ENCODE results near the gene FGFRL1.

Gene FGFRL1

DNA sequence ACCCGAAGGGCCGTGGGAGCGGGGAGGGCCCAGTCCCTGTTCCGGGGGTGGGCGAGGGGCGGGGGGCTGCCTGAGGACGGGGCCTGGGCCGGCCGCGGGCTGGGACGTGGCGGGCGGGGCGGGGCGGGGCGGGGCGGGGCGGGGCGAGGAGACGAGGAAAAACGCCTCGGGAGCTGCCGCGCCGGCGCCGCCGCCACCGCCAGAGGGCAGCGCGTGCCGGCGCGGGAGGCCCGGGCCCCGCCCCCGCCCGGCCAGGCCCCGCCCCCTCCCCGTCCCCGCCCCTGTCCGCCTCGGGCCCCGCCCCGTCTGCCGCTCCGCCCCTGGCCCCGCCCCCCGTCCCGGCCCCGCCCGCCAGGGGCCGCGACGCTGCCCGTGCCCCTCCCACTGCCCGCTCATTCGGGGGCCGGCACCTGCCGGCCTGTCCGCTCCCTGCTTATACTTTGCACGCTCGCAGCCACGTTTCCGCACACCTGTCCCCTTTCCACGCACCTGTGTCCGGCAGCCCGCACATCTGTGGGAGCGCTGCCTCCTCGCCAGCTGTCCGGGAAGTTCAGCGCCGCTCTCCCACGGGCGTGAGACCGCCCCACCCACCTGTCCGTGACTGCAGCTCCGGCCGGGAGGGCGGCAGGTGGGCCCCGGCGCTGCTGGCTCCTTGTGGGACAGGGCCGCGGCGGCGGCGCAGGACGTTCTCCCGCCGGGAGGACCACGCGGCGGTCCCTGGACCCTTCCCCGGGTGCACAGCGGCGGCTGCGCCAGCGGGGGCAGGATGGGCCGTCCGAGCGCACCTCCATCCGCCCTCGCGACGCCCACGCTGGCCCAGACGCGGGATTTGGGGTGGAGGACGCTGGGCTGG, 1.7 kb upstream of the FGFRL1 start:
- peak; percentile 92 for DNase-seq

GRCh38 chr4:1010395-1011021, 918 bp upstream of the FGFRL1 start:
- DNase-seq: peak; percentile 86

DNA sequence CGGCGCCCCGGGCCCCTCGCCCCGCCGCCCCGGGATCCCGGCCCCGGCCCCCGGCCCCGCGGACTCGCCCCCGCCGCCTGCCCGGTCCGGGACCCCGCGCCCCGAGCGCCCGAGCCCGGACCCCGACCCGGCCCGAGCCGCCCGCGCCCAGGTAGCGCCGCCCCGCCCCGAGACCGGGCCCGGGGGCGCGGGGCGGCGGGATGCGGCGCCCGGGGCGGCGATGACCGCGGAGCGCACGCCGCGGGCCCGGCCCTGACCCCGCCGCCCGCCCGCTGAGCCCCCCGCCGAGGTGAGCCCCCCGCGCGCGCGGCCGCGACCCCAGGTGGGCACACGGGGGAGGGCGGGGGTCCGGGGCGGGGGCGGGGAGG, 224 bp downstream of the FGFRL1 start:
- no peak for DNase-seq

- DNase-seq: peak; percentile 70
These were observed 761 bp downstream of the FGFRL1 start for GRCh38 chr4:1012034-1012739.

GRCh38 chr4:1013225-1014073, 2.0 kb downstream of the FGFRL1 start:
- DNase-seq: no peak

GRCh38 chr4:1014291-1015167, 3.1 kb downstream of the FGFRL1 start:
- DNase-seq: no peak

DNA sequence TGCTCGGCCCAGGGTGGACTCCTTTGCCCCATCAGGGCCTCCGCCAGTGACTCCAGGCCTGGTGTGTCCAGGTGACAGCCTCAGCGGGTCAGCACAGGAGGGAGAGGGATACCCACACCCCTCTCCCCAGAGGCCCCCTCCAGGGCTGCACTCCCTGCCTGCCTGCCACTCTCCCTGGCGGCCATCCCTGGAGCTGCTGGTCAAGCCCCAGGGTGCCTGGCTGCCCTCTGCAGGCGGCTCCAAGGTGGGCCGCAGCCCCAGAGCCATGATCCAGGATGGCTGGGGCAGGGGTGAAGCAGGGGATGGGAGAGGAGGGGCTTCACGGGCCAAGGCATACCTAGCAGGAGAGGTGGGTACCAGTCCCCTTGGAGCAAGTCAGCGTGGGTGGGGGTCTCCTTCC, 3.8 kb downstream of the FGFRL1 start:
- no peak for DNase-seq

DNA sequence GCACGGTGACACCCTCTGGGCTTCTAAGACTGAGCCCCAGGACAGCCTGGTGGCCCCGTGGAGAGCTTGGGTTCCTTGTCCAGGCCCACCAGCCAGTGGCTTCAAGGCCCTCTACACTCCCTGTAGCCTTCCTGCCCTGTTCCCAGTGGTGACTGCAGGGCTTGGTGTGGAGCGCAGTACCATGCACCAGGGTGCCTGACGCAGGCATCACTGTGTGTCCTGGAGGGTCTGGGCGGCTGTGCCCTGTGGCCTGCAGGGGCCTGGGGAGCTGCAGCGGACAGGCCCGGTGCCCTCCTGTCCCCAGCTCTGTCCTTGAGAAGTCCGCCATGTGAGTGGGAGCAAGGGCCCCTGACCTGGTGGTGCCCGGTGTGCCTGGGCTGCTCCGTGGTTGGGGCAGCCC, 4.3 kb downstream of the FGFRL1 start:
- no peak for DNase-seq

GRCh38 chr4:1017211-1017610, 5.8 kb downstream of the FGFRL1 start:
- no peak for DNase-seq

- DNase-seq: no peak
These were observed 6.3 kb downstream of the FGFRL1 start for GRCh38 chr4:1017706-1018105.

DNA sequence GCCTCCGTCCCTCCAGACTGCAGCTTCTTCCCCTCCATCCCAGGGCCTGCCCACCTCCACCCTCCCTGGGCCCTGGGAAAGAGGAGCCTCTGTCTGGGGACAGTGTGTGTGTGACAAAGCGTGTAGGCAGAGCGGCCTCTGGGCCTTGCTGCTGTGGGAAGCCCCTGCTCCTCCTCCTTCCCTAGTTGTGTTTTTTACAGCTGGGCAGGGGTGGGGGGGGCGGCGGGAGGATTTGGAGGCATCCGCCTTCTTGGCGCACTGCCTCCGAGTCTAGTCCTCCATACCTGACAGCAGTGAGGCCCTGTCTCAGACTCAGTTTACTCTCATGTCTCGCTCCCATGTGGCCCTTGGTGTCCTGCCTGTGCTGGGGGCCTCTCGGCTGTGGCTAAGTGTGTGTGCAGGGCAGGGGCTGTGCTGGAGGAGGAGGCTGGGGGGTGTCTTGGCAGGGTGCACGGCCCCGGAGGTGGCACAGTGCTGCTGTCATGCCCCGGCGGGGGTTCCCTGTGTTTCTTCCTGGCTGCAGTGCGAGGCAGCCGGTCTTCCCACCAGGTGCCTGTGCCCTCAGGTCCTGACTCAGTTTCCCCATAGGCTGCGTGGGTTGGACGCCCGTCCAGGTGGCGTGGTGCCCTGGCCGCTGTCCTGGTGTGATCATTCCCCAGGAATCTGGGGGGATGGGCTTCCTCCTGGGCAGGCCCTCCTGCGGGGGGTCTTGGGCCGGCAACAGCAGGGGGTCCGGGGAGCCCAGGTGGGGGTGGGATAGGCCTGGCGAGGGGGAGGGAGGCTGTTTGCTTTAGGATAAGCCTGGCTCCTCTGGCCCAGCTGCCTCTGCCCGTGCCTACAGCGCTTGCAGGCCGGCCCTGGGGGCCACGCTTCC, 7.0 kb downstream of the FGFRL1 start:
- DNase-seq: no peak

DNA sequence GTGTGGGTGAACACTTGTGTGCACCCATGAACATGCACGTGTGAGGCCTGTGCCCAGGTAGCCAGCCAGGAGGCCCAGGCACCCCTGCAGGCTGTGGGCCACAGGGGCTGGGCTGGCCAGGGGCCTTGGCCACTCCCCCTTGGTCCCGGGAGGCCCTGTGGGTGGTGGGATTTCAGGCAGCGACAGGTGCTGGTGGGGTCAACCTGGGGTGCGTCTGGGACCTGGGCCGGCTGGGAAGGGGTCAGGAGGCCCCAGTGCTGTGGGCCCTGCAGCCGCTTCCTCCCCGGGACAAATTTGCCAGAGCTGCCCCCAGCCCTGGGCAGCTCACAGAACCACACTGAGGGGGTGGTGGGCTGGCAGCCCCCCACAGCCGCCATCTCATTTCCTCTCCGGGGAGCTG, 7.9 kb downstream of the FGFRL1 start:
- no peak for DNase-seq

DNA sequence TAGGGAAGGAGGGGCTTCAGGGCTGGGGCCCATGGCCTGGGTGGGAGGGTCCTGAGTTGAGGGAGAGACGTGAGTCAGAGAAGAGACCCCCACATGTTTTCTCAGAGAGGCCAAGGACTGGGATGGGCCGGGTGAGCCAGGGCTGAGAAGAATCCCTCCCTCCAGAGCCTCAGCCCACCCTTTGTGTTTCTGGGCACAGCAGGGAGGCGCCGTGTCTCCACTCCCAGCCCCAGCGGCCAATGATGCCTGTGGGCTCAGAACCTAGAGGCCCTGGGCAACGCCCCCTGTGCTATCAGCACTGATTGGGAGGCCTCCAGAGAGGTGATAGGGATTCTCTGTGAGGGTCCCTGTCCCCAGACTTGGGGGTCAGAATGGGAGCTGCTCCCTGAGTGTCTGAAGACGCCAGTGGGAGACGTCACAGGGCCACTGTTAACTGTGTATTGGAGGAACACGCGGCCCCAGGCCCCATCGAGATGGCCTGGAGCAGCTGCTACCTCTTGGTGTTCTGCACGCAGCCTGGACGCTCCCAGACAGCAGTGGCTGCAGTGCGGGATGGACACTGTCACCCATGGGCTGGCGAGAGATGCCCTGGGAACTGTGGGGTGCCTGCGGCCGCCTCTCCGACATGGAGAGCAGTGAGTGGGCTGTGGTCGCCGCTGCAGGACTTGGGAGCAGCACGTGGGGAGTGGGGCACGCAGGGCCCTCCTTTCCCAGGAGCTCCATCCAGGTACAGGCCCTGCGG, 8.5 kb downstream of the FGFRL1 start:
- DNase-seq: no peak

DNA sequence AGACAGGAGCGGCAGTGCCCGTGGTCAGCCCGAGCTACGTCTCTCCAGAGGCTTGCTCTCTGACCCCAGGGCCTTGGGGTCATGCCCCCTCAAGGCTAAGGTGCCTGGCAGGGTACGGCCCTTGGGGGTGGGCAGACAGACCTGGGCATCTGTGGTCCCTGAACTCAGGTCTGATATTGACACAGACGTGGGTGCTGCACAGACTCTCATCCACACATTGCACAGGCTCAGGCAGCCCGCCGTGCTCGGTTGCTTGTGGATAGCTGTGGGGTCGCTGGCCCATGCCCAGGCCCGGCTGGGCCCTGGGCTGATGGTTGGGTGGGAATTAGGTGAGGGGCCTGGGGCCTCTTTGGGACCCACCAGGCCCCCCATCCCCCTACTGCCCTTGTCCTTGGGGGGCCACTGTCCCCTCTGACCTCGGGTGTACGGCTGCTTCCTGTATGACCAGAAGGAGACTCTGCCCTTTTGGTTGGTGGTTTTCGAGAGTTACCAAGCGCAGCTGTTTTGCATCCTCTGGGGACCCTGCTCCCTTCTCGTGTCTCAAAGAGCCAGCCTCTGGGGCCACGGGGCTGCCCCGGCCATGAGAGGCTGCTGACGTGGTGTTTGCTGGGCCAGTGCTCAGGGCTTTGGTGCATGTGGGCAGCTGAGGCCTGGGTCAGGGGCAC, 10.1 kb downstream of the FGFRL1 start:
- DNase-seq: no peak

DNA sequence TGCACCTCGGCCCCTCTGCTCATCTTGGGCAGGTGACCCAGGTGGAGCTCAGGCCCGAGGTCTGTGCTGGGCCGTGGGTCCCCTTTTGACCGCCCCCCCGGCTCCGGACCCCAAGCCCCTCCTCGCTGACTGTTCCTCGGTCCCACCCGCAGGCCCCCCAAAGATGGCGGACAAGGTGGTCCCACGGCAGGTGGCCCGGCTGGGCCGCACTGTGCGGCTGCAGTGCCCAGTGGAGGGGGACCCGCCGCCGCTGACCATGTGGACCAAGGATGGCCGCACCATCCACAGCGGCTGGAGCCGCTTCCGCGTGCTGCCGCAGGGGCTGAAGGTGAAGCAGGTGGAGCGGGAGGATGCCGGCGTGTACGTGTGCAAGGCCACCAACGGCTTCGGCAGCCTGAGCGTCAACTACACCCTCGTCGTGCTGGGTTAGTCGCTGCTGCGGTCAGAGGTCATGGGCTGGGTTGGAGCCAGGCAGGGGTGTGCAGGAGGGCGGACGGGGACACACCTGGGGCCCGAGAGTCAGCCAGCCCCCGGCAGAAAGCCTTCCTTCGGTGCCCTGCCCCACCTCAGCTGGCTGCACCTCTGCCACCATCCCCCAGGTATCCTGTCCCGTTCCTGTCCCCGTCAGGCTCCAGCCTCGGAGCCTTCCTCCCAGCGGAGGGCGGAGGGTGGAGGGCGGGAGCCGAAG, 10.8 kb downstream of the FGFRL1 start:
- DNase-seq: no peak

DNA sequence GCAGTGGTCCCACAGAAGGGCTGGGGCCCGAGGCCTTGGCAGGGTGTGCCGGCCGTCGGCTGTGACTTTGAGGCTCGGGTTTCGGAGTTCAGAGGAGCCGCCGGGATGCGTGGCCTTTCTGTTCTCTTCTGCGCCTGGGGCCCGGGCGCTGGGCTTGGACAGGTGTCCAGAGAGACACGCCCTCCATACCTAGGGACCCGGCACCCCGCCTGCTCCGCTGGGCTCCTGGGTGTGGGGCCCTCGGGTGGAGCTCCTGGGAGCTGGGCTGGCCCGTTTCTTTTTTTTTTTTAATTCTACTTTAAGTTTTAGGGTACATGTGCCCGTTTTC, 11.3 kb downstream of the FGFRL1 start:
- DNase-seq: no peak

DNA sequence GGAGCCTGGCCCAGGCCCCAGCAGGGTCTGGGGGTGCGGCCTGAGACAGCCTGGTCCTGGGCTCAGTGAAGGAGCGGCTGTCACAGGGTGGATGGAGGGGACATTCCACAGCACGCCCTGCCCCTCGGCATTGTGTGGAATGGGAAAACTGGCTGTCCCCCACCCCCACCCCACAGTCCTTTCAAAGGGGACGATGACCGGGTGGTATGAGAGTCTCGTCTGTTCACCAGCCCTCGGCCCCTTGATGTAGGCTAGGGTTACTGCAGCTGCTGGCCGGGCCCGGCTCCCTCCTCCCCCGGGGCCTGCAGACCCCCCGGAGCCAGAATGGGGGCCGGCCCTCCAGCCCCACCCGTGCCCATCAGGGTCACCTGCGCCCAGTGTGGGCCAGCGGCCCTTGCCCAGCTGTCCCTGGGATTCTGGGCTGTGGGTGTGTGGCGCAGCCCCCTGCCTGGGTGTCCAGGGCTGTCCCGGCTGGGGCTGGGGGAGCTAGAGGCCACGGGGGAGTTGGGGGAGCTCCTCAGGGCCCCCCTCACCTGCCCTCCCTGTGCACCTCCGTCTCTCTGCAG, 11.7 kb downstream of the FGFRL1 start:
- no peak for DNase-seq

DNA sequence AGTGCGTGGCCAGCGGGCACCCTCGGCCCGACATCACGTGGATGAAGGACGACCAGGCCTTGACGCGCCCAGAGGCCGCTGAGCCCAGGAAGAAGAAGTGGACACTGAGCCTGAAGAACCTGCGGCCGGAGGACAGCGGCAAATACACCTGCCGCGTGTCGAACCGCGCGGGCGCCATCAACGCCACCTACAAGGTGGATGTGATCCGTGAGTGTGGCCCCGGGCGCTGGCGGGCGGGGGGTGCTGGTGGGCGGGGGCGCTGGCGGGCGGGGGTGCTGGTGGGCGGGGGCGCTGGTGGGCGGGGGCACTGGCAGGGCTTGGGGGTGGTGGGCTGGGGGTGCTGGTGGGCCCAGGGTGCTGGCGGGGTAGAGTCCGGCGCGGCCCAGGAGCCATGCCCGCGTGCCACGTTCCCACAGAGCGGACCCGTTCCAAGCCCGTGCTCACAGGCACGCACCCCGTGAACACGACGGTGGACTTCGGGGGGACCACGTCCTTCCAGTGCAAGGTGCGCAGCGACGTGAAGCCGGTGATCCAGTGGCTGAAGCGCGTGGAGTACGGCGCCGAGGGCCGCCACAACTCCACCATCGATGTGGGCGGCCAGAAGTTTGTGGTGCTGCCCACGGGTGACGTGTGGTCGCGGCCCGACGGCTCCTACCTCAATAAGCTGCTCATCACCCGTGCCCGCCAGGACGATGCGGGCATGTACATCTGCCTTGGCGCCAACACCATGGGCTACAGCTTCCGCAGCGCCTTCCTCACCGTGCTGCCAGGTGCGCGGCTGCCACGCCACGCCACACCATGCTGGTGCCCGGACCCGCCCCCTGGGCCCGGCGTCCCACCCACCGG, 12.7 kb downstream of the FGFRL1 start:
- no peak for DNase-seq
